ENCODE measurements around the gene ZBTB33. TPM values are rescaled to one million over a fixed set of nuclear protein-coding genes. Genes with fewer than 3 reads are reported as not detected.
A peak's percentile ranks its signal among the peaks of the same experiment; 100 is the strongest.

Gene ZBTB33
- total and polyA plus RNA-seq, 2 of the 13 experiments (the other 11 are each of a cell fraction or from before 2014, with no cell fraction given), result 6.5 to 20.2 TPM

DNA sequence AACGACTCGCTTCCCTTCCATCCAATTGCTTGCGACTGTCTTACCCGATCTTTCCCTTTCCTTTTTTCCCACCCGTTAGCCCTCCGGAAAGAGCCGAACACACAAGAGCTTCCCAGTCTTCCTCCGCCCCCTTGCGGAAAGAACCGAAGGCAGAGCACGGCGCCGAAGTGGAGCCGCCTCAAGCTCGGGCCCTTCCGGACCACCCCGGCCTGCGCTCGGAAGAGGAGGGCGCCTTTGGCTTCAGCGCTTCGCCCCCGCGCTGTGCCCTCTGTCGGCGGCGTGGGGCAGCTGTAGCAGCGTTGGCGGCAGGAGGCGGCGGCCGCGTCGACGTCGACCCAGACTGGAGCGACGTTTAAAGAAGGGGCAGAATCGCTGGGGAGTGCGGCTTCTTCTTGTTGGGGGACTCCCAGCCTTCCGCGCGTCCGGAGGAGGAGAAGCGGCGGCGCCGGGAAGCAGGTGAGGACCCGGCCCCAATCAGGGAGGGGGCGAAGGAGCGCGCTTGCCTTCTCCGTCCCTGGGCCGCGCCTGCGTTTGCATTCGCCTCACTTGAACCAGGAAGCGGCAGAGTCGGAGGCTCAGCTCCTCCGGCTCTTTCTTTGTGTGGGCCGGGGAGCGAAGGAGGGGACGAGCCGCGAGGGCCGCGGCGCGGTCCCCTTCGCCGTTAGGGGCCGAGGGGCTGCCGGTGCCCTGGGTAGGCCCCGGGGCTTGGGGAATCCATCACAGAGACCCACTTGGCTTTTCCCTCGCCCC, at the start of gene ZBTB33 (continued):
- TF ChIP-seq, protein P1, sequence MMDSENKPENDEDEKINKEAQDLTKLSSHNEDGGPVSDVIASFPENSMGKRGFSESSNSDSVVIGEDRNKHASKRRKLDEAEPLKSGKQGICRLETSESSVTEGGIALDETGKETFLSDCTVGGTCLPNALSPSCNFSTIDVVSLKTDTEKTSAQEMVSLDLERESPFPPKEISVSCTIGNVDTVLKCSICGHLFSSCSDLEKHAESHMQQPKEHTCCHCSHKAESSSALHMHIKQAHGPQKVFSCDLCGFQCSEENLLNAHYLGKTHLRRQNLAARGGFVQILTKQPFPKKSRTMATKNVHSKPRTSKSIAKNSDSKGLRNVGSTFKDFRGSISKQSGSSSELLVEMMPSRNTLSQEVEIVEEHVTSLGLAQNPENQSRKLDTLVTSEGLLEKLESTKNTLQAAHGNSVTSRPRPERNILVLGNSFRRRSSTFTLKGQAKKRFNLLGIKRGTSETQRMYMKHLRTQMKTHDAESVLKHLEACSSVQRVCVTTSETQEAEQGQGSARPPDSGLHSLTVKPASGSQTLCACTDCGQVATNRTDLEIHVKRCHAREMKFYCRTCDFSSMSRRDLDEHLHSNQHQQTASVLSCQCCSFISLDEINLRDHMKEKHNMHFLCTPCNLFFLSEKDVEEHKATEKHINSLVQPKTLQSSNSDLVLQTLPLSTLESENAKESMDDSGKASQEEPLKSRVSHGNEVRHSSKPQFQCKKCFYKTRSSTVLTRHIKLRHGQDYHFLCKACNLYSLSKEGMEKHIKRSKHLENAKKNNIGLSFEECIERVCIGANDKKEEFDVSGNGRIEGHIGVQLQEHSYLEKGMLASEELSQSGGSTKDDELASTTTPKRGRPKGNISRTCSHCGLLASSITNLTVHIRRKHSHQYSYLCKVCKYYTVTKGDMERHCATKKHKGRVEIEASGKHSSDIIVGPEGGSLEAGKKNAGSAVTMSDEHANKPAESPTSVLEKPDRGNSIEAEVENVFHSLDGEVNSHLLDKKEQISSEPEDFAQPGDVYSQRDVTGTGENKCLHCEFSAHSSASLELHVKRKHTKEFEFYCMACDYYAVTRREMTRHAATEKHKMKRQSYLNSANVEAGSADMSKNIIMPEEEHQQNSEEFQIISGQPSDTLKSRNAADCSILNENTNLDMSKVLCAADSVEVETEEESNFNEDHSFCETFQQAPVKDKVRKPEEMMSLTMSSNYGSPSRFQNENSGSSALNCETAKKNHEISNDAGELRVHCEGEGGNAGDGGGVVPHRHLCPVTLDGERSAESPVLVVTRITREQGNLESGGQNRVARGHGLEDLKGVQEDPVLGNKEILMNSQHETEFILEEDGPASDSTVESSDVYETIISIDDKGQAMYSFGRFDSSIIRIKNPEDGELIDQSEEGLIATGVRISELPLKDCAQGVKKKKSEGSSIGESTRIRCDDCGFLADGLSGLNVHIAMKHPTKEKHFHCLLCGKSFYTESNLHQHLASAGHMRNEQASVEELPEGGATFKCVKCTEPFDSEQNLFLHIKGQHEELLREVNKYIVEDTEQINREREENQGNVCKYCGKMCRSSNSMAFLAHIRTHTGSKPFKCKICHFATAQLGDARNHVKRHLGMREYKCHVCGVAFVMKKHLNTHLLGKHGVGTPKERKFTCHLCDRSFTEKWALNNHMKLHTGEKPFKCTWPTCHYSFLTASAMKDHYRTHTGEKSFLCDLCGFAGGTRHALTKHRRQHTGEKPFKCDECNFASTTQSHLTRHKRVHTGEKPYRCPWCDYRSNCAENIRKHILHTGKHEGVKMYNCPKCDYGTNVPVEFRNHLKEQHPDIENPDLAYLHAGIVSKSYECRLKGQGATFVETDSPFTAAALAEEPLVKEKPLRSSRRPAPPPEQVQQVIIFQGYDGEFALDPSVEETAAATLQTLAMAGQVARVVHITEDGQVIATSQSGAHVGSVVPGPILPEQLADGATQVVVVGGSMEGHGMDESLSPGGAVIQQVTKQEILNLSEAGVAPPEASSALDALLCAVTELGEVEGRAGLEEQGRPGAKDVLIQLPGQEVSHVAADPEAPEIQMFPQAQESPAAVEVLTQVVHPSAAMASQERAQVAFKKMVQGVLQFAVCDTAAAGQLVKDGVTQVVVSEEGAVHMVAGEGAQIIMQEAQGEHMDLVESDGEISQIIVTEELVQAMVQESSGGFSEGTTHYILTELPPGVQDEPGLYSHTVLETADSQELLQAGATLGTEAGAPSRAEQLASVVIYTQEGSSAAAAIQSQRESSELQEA (CRISPR knock-in tag; IDR thresholded peaks at IDR 0.05; ENCODE audit: not compliant biosample characterization), result no peak
- TF ChIP-seq, protein P2, sequence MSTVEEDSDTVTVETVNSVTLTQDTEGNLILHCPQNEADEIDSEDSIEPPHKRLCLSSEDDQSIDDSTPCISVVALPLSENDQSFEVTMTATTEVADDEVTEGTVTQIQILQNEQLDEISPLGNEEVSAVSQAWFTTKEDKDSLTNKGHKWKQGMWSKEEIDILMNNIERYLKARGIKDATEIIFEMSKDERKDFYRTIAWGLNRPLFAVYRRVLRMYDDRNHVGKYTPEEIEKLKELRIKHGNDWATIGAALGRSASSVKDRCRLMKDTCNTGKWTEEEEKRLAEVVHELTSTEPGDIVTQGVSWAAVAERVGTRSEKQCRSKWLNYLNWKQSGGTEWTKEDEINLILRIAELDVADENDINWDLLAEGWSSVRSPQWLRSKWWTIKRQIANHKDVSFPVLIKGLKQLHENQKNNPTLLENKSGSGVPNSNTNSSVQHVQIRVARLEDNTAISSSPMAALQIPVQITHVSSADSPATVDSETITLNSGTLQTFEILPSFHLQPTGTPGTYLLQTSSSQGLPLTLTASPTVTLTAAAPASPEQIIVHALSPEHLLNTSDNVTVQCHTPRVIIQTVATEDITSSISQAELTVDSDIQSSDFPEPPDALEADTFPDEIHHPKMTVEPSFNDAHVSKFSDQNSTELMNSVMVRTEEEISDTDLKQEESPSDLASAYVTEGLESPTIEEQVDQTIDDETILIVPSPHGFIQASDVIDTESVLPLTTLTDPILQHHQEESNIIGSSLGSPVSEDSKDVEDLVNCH (CRISPR knock-in tag; IDR thresholded peaks at IDR 0.05), result no peak
- TF ChIP-seq CBX2 (IDR thresholded peaks at IDR 0.05; ENCODE audit: low read depth, low read length), result no peak
- no peak for TF ChIP-seq CBX2 (CRISPR knock-in tag; IDR thresholded peaks at IDR 0.05; ENCODE audit: low read depth)
- no peak for TF ChIP-seq ZFP90 (CRISPR knock-in tag; IDR thresholded peaks at IDR 0.05; ENCODE audit: borderline replicate concordance)
- TF ChIP-seq MEIS2 (CRISPR knock-in tag; IDR thresholded peaks at IDR 0.05), result no peak
- TF ChIP-seq U2AF1 (optimal IDR thresholded peaks at IDR 0.05; ENCODE audit: low read depth, low read length), result no peak
- TF ChIP-seq ZNF160 (CRISPR knock-in tag; IDR thresholded peaks at IDR 0.05), result no peak
- no peak for TF ChIP-seq HHEX (CRISPR knock-in tag; IDR thresholded peaks at IDR 0.05)
- peak; percentile 69; the same call in 1 of the 2 replicates for TF ChIP-seq ETV5 (CRISPR knock-in tag; IDR thresholded peaks at IDR 0.05; ENCODE audit: borderline replicate concordance)
- TF ChIP-seq RELA (CRISPR knock-in tag; IDR thresholded peaks at IDR 0.05), result no peak
- TF ChIP-seq ZNF713 (CRISPR knock-in tag; IDR thresholded peaks at IDR 0.05), result no peak
- TF ChIP-seq, protein P3, sequence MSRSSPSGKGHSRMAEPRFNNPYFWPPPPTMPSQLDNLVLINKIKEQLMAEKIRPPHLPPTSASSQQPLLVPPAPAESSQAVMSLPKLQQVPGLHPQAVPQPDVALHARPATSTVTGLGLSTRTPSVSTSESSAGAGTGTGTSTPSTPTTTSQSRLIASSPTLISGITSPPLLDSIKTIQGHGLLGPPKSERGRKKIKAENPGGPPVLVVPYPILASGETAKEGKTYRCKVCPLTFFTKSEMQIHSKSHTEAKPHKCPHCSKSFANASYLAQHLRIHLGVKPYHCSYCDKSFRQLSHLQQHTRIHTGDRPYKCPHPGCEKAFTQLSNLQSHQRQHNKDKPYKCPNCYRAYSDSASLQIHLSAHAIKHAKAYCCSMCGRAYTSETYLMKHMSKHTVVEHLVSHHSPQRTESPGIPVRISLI (CRISPR knock-in tag; IDR thresholded peaks at IDR 0.05; ENCODE audit: borderline replicate concordance), result no peak
- no peak for TF ChIP-seq SRY (CRISPR knock-in tag; IDR thresholded peaks at IDR 0.05)
- no peak for TF ChIP-seq ZNF121 (CRISPR knock-in tag; IDR thresholded peaks at IDR 0.05)

All from HepG2 (cell line).